ENCODE measurements around the gene PNMA6E.
"Not testable (repeated sequence)": the region's sequence is repeated elsewhere in the genome, so short reads cannot be mapped to it uniquely, and the experiment has no call there.

Gene PNMA6E

DNA sequence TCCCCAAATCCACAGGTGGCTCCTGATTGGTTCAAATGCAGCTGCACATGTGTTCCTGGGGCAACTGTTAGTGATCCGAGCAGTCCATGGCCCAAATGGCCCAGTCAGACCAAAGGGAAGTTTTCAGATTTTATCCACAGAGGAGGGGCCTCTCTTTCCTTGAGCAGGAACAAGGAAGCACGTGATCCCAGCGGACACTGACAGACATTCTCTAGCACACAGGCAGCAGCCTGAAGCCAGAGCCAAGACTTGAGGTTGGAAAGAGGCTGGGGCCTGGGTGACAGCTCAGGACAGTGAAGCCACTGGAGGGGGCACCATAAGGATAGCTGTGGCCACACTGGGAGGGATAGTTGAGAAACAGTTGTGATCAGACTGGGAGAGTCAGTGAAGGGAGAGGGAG, 6.6 kb upstream of the PNMA6E start:
- DNase-seq: no peak

DNA sequence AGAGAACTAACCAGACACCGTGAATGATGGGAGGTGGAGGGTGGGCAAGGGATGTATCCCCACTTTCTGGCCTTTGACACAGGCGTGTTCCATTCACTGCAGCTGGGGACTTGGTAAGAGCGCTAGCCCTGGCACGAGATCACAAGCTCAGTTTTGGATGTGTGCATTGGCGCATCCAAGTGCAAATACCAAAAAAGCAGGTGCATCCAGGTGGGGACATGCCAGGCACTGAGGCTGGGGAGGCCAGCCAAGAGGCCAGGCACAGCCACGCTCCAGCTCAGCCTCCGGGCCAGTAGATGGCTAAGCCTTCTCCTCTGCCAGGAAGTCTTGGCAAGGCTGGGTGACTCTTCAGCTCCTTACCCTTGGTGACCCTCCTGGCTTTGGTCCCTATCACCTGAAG, 5.8 kb upstream of the PNMA6E start:
- DNase-seq: no peak

- DNase-seq: no peak
Measured at GRCh38 chrX:153406011-153406410, 4.9 kb upstream of the PNMA6E start.

- no peak for DNase-seq
Measured at GRCh38 chrX:153405426-153405825, 4.3 kb upstream of the PNMA6E start.

GRCh38 chrX:153404333-153404732, 3.2 kb upstream of the PNMA6E start:
- not testable (repeated sequence) for DNase-seq

DNA sequence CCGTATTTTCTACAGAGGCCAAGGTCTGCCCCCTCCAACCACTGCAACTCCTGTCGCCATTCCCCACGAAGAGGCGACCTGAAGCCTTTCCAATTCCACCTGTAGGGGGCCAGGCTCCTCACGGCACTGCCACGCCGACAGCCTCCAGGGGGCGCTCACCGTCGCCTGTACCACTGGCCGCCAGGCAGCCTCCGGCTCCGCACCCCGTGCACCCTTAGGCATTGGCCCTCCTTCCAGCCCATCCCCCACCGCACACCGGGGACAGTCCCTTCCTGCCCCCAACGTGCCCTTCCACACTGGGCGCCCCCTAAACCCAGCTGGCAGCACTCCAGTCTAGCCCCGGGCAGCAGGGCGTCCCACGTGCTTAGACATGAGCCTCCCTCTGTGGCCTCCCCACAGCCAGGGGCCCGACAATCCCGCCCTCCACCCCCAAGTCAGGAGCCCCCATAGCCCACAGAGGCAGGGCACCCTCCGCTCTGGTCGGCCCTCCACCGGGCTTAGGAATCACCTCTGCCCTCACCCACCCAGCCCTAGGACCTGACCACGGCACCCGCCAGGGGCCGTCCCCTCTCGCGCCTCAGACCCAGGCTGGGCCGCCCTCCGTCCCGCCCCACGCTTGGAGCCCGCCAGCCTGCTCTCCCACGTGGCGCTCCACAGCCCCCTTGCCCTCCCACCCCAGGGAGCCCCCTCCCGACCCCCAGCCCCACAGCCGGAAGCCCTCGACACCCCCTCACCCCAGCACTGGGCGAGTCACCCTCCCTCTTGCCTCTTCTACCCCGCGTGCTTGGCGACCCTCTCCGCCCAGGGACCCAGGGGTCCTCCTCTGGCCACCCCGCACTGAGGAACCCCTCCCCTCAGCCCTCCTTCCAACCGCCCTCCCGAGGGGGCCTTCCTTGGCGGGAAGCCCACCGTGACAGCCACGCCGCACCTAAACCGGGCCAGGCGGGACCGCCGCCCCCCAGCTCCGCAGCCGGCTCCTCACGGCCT, 711 bp downstream of the PNMA6E start:
- DNase-seq: peak; percentile 52 to 79

DNA sequence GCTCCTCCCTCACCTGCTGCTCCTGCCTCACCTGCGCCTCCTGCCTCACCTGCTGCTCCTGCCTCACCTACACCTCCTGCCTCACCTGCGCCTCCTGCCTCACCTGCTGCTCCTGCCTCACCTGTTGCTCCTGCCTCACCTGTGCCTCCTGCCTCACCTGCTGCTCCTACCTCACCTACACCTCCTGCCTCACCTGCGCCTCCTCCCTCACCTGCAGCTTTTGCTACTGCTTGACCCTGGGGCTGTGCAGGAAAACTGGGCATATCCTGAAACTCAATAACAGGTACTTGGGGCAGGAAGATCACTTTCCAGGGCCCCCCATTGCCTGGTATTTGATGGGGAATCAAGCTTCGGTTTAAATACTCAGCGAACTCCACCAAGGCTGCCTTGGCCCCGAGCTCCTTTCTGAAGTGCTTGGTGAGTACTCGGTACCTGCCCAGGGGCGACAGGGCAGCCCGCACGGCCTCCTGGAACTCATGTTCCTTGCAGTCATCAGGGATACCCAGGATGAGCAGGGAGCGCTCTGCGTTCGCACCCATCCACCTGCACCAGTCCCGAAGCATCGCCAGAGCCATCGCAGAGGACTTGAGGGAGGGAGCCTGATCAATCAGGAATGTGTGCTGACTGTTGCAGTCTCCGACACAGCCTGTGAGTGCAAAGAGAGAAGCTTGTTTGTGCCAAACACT, 2.7 kb downstream of the PNMA6E start:
- DNase-seq: no peak

DNA sequence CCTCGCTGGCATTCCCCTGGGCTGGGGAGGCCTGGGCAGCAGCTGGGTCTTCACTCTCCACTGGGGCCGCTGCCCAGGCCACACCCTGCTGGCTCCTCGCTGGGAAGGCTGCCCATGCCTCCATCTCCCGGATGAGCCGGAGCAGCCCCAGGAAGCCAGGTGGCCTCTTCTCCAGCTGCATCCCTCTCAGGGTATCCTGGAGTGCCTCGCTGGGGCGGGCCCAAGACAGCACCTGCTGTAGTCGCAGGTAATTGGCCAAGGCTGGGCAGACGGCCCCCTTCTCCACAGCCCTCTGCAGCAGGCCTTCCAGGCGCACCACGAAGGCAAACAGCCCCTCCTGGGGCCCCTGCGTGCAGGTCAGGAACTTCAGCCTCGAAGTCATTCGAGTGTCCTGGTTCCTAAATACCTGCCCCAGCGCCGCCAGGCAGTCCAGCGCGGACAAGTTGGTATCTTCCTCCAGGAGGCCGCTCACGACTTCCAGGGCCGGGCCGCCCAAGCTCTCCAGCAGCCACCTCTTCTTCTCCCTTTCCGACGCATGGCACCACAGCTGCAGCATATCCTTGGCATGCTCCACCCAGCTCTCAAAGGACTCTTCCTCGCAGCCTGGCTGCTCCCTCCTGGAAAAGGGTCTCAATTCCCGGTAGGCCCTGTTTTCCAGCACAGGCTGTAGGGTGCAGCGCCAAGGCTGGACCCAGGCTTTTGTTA, 3.7 kb downstream of the PNMA6E start:
- no peak for DNase-seq

DNA sequence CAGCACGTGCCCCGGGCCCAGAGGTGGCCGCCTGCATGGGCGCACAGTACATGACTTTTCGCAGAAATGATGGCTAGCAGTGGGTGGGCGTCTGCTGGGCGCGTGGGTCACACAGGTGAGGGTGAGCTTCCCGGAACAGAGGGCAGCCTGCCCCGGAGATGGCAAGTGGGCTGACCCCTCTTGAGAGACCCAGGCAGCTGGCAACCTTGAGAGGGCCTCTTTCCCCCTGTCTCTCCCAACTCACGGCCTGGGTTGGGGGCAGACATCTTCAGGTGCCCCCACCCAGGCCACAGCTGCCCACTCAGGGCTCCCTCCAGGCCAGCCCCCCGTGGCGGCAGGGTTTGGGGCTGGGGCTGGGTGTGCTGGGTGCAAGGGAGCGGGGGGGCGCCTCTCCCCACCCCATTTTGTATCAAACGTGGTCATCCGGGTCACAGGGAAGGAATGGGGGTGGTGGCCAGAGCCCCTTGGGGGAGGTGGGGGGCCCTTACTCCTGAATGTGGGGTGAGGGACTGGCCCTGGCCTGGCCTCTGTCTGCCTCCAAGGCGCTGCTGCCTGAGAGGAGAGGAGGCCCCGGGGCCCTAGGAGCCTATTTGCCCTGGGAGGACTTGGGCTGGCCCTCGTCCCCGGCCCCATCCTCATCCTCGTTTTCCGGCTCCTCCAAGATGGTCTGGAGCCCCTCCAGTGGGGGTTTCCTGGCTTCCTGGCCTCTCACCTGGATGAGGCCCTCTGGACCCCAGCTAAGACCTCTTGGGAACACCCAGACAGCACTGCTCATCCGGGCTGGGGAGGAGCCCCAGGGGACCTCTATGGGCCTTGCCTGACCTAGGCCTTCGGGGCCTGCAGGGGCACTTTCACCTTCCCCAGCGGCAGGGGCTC, 4.6 kb downstream of the PNMA6E start:
- DNase-seq: no peak

GRCh38 chrX:153395613-153396319, 5.4 kb downstream of the PNMA6E start:
- DNase-seq: no peak

- no peak for DNase-seq
Measured at GRCh38 chrX:153394612-153395011, 6.5 kb downstream of the PNMA6E start.

DNA sequence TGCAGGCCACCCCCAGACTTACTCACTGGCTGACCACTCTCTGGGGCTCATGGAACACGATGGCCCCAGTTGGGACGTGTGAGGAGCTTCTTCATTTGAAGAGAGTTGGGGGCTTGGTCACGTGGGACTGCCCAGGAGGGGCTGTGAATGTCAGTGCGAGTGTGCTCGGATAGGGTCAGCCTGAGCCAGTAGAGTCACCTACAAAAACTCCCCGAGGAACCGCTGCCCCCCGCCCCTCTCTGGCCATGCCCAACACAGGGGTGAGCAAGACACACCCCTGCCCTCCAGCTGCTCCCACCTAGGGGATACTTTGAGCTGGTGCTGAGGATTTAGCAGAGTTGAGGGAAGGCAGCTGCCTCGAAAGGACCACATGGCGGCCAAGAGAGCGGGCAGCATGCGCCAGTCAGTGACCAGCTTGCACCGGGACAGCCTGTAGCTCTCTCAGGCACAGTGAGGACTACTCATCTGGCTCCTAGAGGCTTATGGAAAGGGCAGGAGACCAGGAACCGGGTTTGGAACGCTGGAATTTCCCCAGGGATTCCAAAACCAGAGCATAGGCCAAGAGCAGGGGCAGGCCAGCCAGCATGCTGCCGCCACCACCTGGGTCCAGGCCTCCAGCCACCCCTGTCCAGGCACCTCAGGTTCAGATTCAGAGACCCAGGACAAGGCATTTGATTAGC, 8.4 kb downstream of the PNMA6E start:
- no peak for DNase-seq

GRCh38 chrX:153389460-153389768, 11.7 kb downstream of the PNMA6E start:
- DNase-seq: not testable (repeated sequence)

GRCh38 chrX:153388722-153389459, 12.3 kb downstream of the PNMA6E start:
- no peak for DNase-seq

DNA sequence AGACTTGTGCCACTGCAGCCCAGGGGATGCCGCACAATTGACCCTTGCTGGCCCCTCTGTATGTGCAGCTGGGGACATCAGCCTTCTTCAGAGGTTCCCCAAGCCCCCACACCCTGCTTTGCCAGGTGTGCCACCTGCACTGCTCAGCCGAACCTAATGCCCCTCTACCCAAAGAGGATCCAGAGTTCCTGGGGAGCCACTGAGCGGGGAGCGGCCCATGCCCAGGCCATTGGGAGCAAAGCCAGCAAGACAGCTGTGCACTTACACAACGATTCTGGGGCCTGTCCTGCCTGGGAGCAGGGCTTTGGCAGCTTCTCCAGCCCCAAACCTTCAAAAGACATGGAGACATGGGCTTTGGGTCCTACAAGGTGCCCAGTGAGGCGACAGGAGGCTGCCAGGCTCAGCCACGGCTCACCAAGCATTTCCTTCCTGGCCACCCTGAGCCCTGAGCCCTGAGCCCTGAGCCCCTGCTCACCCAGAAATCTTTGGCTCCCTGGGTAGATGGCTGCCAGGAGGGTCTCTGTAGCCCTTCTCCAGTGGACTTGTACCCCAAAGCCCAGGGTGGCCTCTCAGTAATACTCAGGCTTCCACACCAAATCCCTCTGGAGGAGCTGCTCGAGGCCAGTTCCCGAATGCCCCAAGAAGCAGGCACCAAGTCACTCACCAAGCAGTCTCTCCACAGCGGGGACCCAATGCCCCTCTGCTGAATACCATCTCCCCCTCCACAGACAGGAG, 13.0 kb downstream of the PNMA6E start:
- DNase-seq: no peak

- no peak for DNase-seq
Measured at GRCh38 chrX:153387345-153387744, 13.8 kb downstream of the PNMA6E start.

- no peak for DNase-seq
Measured at GRCh38 chrX:153386097-153386496, 15.1 kb downstream of the PNMA6E start.

DNA sequence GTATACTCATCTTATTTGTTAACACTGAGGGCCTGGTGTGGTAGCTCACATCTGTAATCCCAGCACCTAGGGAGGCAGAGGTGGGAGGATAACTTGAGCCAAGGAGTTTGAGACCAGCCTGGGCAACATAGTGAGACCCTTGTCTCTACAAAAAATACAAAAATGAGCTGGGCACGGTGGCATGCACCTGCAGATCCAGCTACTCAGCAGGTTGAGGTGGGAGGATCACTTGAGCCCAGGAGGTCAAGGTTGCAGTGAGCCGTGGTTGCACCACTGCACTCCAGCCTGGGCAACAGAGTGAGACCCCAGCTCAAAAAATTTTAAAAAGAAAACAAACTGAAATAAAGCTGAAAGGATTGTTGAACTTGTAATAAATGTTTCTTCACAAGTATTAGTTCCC, 16.2 kb downstream of the PNMA6E start:
- DNase-seq: not testable (repeated sequence)

DNA sequence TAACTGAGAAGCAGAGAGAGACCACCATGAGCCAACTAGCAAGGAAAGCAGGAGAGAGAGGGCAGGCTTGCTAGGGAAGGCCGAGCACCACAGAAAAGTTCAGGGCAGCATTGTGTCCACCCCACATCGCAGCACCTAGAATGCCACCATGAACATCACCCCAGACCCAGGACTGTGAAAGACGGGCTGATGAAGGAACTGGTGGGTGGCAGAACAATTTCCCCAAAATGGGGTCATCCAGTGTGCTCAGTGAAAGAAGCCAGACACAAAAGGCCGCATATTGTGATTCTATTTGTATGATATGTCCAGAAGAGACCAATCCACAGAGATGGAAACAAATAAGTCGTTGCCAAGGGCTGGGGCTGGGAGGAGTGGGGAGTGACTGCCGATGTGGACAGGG, 16.8 kb downstream of the PNMA6E start:
- DNase-seq: no peak
